H1 (cell line): ENCODE data around the gene ASCC2. TPM values are rescaled to one million over a fixed set of nuclear protein-coding genes. Genes with fewer than 3 reads are reported as not detected.

Source experiments
- CTCF ChIA-PET: fragments of 300-600 bp; sonication (Branson Sonifier 250); formaldehyde crosslinking; loops from one replicate; lab custom pipeline; 2021; ENCODE audit not compliant: partially characterized antibody; lab: Charles Lee
- POLR2A ChIA-PET: fragments of 300-600 bp; sonication (Branson Sonifier 250); formaldehyde crosslinking; loops from one replicate; lab custom pipeline; 2021; ENCODE audit warnings: inconsistent platforms; ENCODE audit not compliant: partially characterized antibody; lab: Charles Lee
- DNase-seq, 2 experiments: peaks; one replicate each; pipeline versions ENCODE4 v3.0.0 to v3.0.0-alpha.2; 2010 to 2022; ENCODE audit warnings: low spot score in 2 of 2, low read depth in 1 of 2, mixed read lengths in 1 of 2
- FAIRE-seq: peaks from 2 replicates; lab custom pipeline; 2011; peaks lifted over from hg19 to GRCh38; lab: Jason Lieb, UNC
- H2AFZ ChIP-seq: 2 replicates; pipeline ENCODE4 v1.8.1; 2012; ENCODE audit warnings: low read length, inconsistent platforms
- H2AK5ac ChIP-seq: 2 replicates; pipeline ENCODE4 v1.6.1; 2013; ENCODE audit warnings: low read depth, low read length
- H2BK120ac ChIP-seq: replicated peaks from 2 replicates; pipeline ENCODE3; 2013; ENCODE audit warnings: low read depth, low read length, inconsistent platforms
- H2BK12ac ChIP-seq: 2 replicates; pipeline ENCODE4 v1.6.1; 2013; ENCODE audit warnings: low read depth, low read length
- H2BK15ac ChIP-seq: 2 replicates; pipeline ENCODE4 v1.6.1; 2013; ENCODE audit warnings: low read length
- H2BK20ac ChIP-seq: 2 replicates; pipeline ENCODE4 v1.6.1; 2013; ENCODE audit warnings: low read length
- H2BK5ac ChIP-seq: 2 replicates; pipeline ENCODE4 v1.6.1; 2013; ENCODE audit warnings: low read depth, low read length
- H3K14ac ChIP-seq: 2 replicates; pipeline ENCODE4 v1.6.1; 2013; ENCODE audit warnings: inconsistent platforms; ENCODE audit not compliant: insufficient read length
- H3K18ac ChIP-seq: 2 replicates; pipeline ENCODE4 v1.6.1; 2013; ENCODE audit warnings: low read length; ENCODE audit errors: extremely low read depth
- H3K23ac ChIP-seq: 2 replicates; pipeline ENCODE4 v1.6.1; 2013; ENCODE audit warnings: inconsistent platforms; ENCODE audit not compliant: insufficient read length
- H3K23me2 ChIP-seq: 2 replicates; pipeline ENCODE4 v1.6.1; 2013; ENCODE audit warnings: low read depth, low read length
- H3K27ac ChIP-seq: 2 replicates; pipeline ENCODE4 v1.6.1; 2011; ENCODE audit warnings: low read depth, low read length, inconsistent platforms
- H3K27me3 ChIP-seq, 4 experiments: replicated peaks in 1 of 4; 1 replicate in 1 of 4; 2 replicates in 3 of 4; pipeline versions ENCODE4 v1.6.1 to v1.8.1; 2011 to 2013; ENCODE audit warnings: low read length in 3 of 4, mild to moderate bottlenecking in 3 of 4, inconsistent platforms in 2 of 4, mixed read lengths in 2 of 4, moderate library complexity in 1 of 4; ENCODE audit not compliant: control insufficient read depth in 3 of 4, insufficient read depth in 3 of 4; ENCODE audit errors: extremely low read depth in 1 of 4
- H3K36me3 ChIP-seq, 4 experiments: 2 replicates each; pipeline versions ENCODE4 v1.6.1 to v1.8.1; 2011 to 2013; ENCODE audit warnings: mild to moderate bottlenecking in 4 of 4, low read length in 3 of 4, moderate library complexity in 2 of 4, control low read depth in 1 of 4, inconsistent platforms in 1 of 4; ENCODE audit not compliant: insufficient read depth in 4 of 4, control insufficient read depth in 2 of 4
- H3K4ac ChIP-seq: replicated peaks from 2 replicates; pipeline ENCODE3; 2013; ENCODE audit warnings: low read length, low read depth, mixed read lengths, inconsistent platforms; ENCODE audit not compliant: insufficient read length
- H3K4me1 ChIP-seq, 4 experiments: replicated peaks in 1 of 4; 1 replicate in 1 of 4; 2 replicates in 3 of 4; pipeline versions ENCODE4 v1.6.1 to v1.8.1; 2011 to 2013; ENCODE audit warnings: low read length in 3 of 4, inconsistent platforms in 2 of 4, mixed read lengths in 1 of 4; ENCODE audit not compliant: insufficient read depth in 4 of 4, control insufficient read depth in 3 of 4
- H3K4me2 ChIP-seq, 2 experiments: 2 replicates each; pipeline versions ENCODE4 v1.6.1 to v1.8.1; 2011 to 2013; ENCODE audit warnings: low read depth in 2 of 2, low read length in 2 of 2, control low read depth in 1 of 2, inconsistent platforms in 1 of 2, mild to moderate bottlenecking in 1 of 2; ENCODE audit not compliant: insufficient read depth in 1 of 2
- H3K4me3 ChIP-seq, 4 experiments: fragments of 200-600, 300-600 bp in 1 of 4; sonication (generic), shearing (Covaris generic), sonication (Bioruptor Twin) in 1 of 4; 2 replicates each; pipeline versions ENCODE4 v1.5.1 to v1.8.1; 2011 to 2016; ENCODE audit warnings: low read length in 4 of 4, low read depth in 3 of 4, control low read depth in 2 of 4, inconsistent platforms in 2 of 4, mild to moderate bottlenecking in 2 of 4, mixed read lengths in 1 of 4, moderate library complexity in 1 of 4; ENCODE audit not compliant: insufficient read depth in 2 of 4; ENCODE audit errors: extremely low read depth in 1 of 4
- H3K56ac ChIP-seq: replicated peaks from 2 replicates; pipeline ENCODE3; 2013; ENCODE audit warnings: low read depth, mild to moderate bottlenecking, mixed read lengths, low read length, inconsistent platforms; ENCODE audit not compliant: insufficient read length
- H3K79me1 ChIP-seq: 2 replicates; pipeline ENCODE4 v1.6.1; 2013; ENCODE audit warnings: low read depth, low read length, control low read depth
- H3K79me2 ChIP-seq, 2 experiments: 2 replicates each; pipeline versions ENCODE4 v1.6.1 to v1.8.1; 2012 to 2013; ENCODE audit warnings: low read length in 2 of 2, mild to moderate bottlenecking in 2 of 2, inconsistent platforms in 1 of 2; ENCODE audit not compliant: insufficient read depth in 2 of 2, control insufficient read depth in 1 of 2
- H3K9ac ChIP-seq, 4 experiments: replicated peaks in 1 of 4; 1 replicate in 1 of 4; 2 replicates in 3 of 4; pipeline versions ENCODE4 v1.6.1 to v1.8.1; 2011 to 2013; ENCODE audit warnings: low read depth in 3 of 4, low read length in 3 of 4, control low read depth in 2 of 4, mild to moderate bottlenecking in 2 of 4, moderate library complexity in 2 of 4, inconsistent platforms in 1 of 4; ENCODE audit errors: extremely low read depth in 1 of 4
- H3K9me3 ChIP-seq, 2 experiments: 2 replicates each; pipeline versions ENCODE4 v1.6.1 to v1.8.1; 2012 to 2013; ENCODE audit warnings: mild to moderate bottlenecking in 2 of 2, moderate library complexity in 2 of 2, control low read depth in 1 of 2, inconsistent platforms in 1 of 2, low read depth in 1 of 2, low read length in 1 of 2, mixed read lengths in 1 of 2; ENCODE audit not compliant: insufficient read depth in 2 of 2
- H4K20me1 ChIP-seq, 2 experiments: replicated peaks in 1 of 2; 2 replicates each; pipeline versions ENCODE3 to v1.8.1; 2011 to 2013; ENCODE audit warnings: inconsistent platforms in 2 of 2, low read length in 2 of 2, mild to moderate bottlenecking in 1 of 2; ENCODE audit not compliant: insufficient read depth in 2 of 2, control insufficient read depth in 1 of 2
- H4K5ac ChIP-seq: 2 replicates; pipeline ENCODE4 v1.6.1; 2013; ENCODE audit warnings: low read length, low read depth, mixed read lengths, inconsistent platforms; ENCODE audit not compliant: insufficient read length
- H4K8ac ChIP-seq: 2 replicates; pipeline ENCODE4 v1.8.0; 2013; ENCODE audit warnings: mild to moderate bottlenecking, moderate library complexity, low read length, inconsistent platforms; ENCODE audit not compliant: insufficient read depth; ENCODE audit errors: extremely low read depth
- H4K91ac ChIP-seq: replicated peaks from 2 replicates; pipeline ENCODE3; 2013; ENCODE audit warnings: low read length, mixed read lengths, inconsistent platforms; ENCODE audit not compliant: insufficient read length
- BCL11A ChIP-seq, 2 experiments: IDR thresholded peaks; one replicate each; pipeline ENCODE4 v1.6.1; 2011; ENCODE audit warnings: low read depth in 2 of 2, low read length in 2 of 2, mild to moderate bottlenecking in 2 of 2
- BRCA1 ChIP-seq: IDR thresholded peaks from 2 replicates; pipeline ENCODE4 v1.6.1; 2012; ENCODE audit warnings: low read depth, low read length, improper control_type of control experiment
- EP300 ChIP-seq, 2 experiments: IDR thresholded peaks; 1 replicate in 1 of 2; 2 replicates in 1 of 2; pipeline ENCODE4 v1.6.1; 2011 to 2012; ENCODE audit warnings: low read depth in 2 of 2, low read length in 2 of 2, mild to moderate bottlenecking in 2 of 2, borderline replicate concordance in 1 of 2, inconsistent platforms in 1 of 2, moderate library complexity in 1 of 2
- HDAC6 ChIP-seq: IDR thresholded peaks from one replicate; pipeline ENCODE4 v1.7.1; 2012; ENCODE audit warnings: low read depth, mild to moderate bottlenecking, inconsistent platforms, low read length, moderate library complexity
- JUND ChIP-seq: IDR thresholded peaks from 2 replicates; pipeline ENCODE4 v1.6.1; 2011; ENCODE audit warnings: mild to moderate bottlenecking, improper control_type of control experiment, low read length
- KDM5A ChIP-seq: fragments of 200-600 bp; IDR thresholded peaks from 2 replicates; pipeline ENCODE4 v1.7.1; 2012; ENCODE audit warnings: mild to moderate bottlenecking, low read length, inconsistent platforms, mixed read lengths
- NANOG ChIP-seq: IDR thresholded peaks from 2 replicates; pipeline ENCODE4 v1.6.1; 2011; ENCODE audit warnings: low read length, low read depth, mild to moderate bottlenecking, inconsistent platforms; ENCODE audit not compliant: insufficient read depth, poor library complexity, severe bottlenecking
- SAP30 ChIP-seq: fragments of 300-600 bp; sonication (generic); IDR thresholded peaks from 2 replicates; pipeline ENCODE4 v1.7.1; 2012; ENCODE audit warnings: low read length, moderate library complexity, mild to moderate bottlenecking, inconsistent platforms; ENCODE audit not compliant: insufficient read depth, insufficient replicate concordance
- TAF7 ChIP-seq: optimal IDR thresholded peaks from 2 replicates; pipeline ENCODE3; 2011; ENCODE audit warnings: low read depth, mild to moderate bottlenecking, inconsistent platforms, low read length, moderate library complexity, borderline replicate concordance
- ZNF274 ChIP-seq: IDR thresholded peaks from 2 replicates; pipeline ENCODE4 v1.7.0; 2012; ENCODE audit warnings: low read length, borderline replicate concordance; ENCODE audit errors: extremely low read depth
- WGBS, 2 experiments: shearing (Covaris generic) in 1 of 2; methylation state at CpG; one replicate each; pipeline versions ENCODE4 v1.1.6 to v1.1.7; 2013 to 2015; ENCODE audit warnings: low lambda C conversion rate in 2 of 2, mixed read lengths in 2 of 2, inconsistent platforms in 1 of 2, low coverage in 1 of 2, missing lambda C conversion rate in 1 of 2; ENCODE audit not compliant: insufficient replicate concordance in 2 of 2, insufficient coverage in 1 of 2, insufficient read length in 1 of 2; ENCODE audit errors: extremely low coverage in 1 of 2, missing lambda C conversion rate in 1 of 2; 5-methylcytosine and 5-hydroxymethylcytosine counted together
- polyA plus RNA-seq, 7 experiments: library from polyadenylated mRNA; depleted of rRNA in 3 of 7; stranded (reverse) in 5 of 7; unstranded in 2 of 7; fragments of >200 nt in 5 of 7; fragments of 200-250 nt in 2 of 7; gene quantifications; 1 replicate in 5 of 7; 2 replicates in 1 of 7; 4 replicates in 1 of 7; pipeline versions ENCODE4 v1.2.1 to v1.2.3, GENCODE V29; 2011 to 2013; ENCODE audit warnings: missing spikeins in 2 of 7, mixed read lengths in 2 of 7
- total RNA-seq: library from RNA; stranded (reverse); fragmentation: NEBNext Ultra II Directional; extraction: Animal tissue kit (Norgen Biotek cat#: 25700); gene quantifications from 2 replicates; pipeline ENCODE4 v1.2.1, GENCODE V29; 2021
- TF ChIP-seq, protein P1 (sequence below), 3 experiments: IDR thresholded peaks; 1 replicate in 2 of 3; 2 replicates in 1 of 3; pipeline versions ENCODE4 v1.5.1 to v1.6.1; 2011; ENCODE audit warnings: low read length in 3 of 3, mild to moderate bottlenecking in 3 of 3, inconsistent platforms in 2 of 3, low read depth in 1 of 3, moderate library complexity in 1 of 3; ENCODE audit not compliant: insufficient read depth in 1 of 3; ENCODE audit errors: control extremely low read depth in 1 of 3

ASCC2 gene
- total and polyA plus RNA-seq, 2 of the 8 experiments (the other 6 are each of a cell fraction or from before 2014, with no cell fraction given) = 35.0 to 35.8 TPM

DNA sequence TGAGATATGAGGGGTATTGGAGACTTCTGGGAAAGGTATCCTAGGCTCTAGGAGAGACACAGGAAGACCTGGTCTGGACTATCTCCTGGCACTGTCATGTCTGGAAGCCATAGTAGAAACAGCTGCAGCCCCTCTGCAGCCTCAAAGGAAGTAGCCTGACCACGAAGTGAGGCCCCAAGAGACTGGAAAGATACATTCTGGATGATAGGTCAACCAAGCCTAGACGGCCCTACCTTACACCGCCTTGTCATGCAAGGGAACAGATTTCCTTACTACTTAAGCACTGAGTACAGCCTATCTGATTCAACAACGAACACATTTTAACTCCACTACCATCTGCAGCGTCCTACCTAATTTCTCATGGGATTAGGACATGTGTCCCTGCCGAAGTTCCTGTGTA lies 39.8 kb downstream of the ASCC2 start:
- H3K4ac ChIP-seq = no peak overlapping the region
- H3K4me1 ChIP-seq = peaks cover 0 to 3% (median 0%) of the 10 kb centered on the region in 4 experiments; a peak in 1 of 7 replicates
- no peak overlapping the region for H3K27ac ChIP-seq
- H4K8ac ChIP-seq = no peak overlapping the region
- no peak overlapping the region for H3K4me2 ChIP-seq
- ChIA-PET POLR2A (no interaction called here), CTCF (interaction anchor here (1.4 kb wide), 1 partner anchor 207 kb away, joined by 5 read pairs; no protein-coding TSS in a partner anchor)
- no peak overlapping the region for H3K14ac ChIP-seq
- H2BK12ac ChIP-seq = no peak overlapping the region
- H3K9ac ChIP-seq = no peak overlapping the region
- FAIRE-seq (no peak), DNase-seq (no peak)
- H2AFZ ChIP-seq = no peak overlapping the region
- peaks cover 0 to 30% (median 10%) of the 10 kb centered on the region in 4 experiments; a peak in 6 of 8 replicates for H3K36me3 ChIP-seq
- H3K4me3 ChIP-seq = no peak overlapping the region
- no peak overlapping the region for H2AK5ac ChIP-seq
- no peaks in the 10 kb centered on the region for H3K23me2 ChIP-seq
- no peak overlapping the region for H3K18ac ChIP-seq
- no peak overlapping the region for H2BK20ac ChIP-seq
- H3K56ac ChIP-seq = no peak overlapping the region
- no peaks in the 10 kb centered on the region for H3K79me1 ChIP-seq
- H3K23ac ChIP-seq = no peak overlapping the region
- H2BK120ac ChIP-seq = no peak overlapping the region
- H3K9me3 ChIP-seq = no peaks in the 10 kb centered on the region
- H2BK5ac ChIP-seq = no peak overlapping the region
- H3K79me2 ChIP-seq = no peaks in the 10 kb centered on the region
- H3K27me3 ChIP-seq = no peaks in the 10 kb centered on the region
- no peaks in the 10 kb centered on the region for H4K20me1 ChIP-seq
- no peak overlapping the region for H4K91ac ChIP-seq
- no peak overlapping the region for H2BK15ac ChIP-seq
- WGBS, 2 experiments = 85% methylated on average over 6 of the region's 6 CpGs; no CpG with 5 or more reads in 1 of the 2 experiments
- no peak overlapping the region for H4K5ac ChIP-seq
- TF ChIP-seq HDAC6 = no peak
- no peak for TF ChIP-seq NANOG
- TF ChIP-seq JUND = no peak
- TF ChIP-seq SAP30 = no peak
- TF ChIP-seq EP300 (IDR thresholded peaks at IDR 0.05; ENCODE audit: borderline replicate concordance in 1 of 2, low read depth in 2 of 2, low read length in 2 of 2) = no peak
- no peak for TF ChIP-seq ZNF274
- TF ChIP-seq KDM5A = no peak
- TF ChIP-seq BRCA1 = no peak
- TF ChIP-seq TAF7 = no peak
- TF ChIP-seq BCL11A (IDR thresholded peaks at IDR 0.05; ENCODE audit: low read depth in 2 of 2, low read length in 2 of 2) = no peak
- TF ChIP-seq, protein P1, sequence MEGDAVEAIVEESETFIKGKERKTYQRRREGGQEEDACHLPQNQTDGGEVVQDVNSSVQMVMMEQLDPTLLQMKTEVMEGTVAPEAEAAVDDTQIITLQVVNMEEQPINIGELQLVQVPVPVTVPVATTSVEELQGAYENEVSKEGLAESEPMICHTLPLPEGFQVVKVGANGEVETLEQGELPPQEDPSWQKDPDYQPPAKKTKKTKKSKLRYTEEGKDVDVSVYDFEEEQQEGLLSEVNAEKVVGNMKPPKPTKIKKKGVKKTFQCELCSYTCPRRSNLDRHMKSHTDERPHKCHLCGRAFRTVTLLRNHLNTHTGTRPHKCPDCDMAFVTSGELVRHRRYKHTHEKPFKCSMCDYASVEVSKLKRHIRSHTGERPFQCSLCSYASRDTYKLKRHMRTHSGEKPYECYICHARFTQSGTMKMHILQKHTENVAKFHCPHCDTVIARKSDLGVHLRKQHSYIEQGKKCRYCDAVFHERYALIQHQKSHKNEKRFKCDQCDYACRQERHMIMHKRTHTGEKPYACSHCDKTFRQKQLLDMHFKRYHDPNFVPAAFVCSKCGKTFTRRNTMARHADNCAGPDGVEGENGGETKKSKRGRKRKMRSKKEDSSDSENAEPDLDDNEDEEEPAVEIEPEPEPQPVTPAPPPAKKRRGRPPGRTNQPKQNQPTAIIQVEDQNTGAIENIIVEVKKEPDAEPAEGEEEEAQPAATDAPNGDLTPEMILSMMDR (IDR thresholded peaks at IDR 0.05; ENCODE audit: control extremely low read depth in 1 of 3, insufficient read depth in 1 of 3, low read depth in 1 of 3, low read length in 3 of 3) = no peak
